Neural crest cell (in vitro differentiated cells): Measurements from ENCODE around the gene DMBX1. TPM values are rescaled to one million over a fixed set of nuclear protein-coding genes. Genes with fewer than 3 reads are reported as not detected.

Experiments
- DNase-seq: peaks from one replicate; pipeline ENCODE4 v3.0.0; 2021; ENCODE audit warnings: low read depth, mixed read lengths, low spot score
- H3K27ac Mint-ChIP-seq: one replicate; pipeline ENCODE4 v1.8.0; 2021; ENCODE audit warnings: mild to moderate bottlenecking, mixed read lengths; ENCODE audit not compliant: unreplicated experiment
- H3K27me3 Mint-ChIP-seq: 2 replicates; pipeline ENCODE4 v1.8.0; 2021; ENCODE audit warnings: low read depth, mild to moderate bottlenecking, mixed read lengths
- H3K36me3 Mint-ChIP-seq: 2 replicates; pipeline ENCODE4 v1.8.0; 2021; ENCODE audit warnings: low read depth, mild to moderate bottlenecking, mixed read lengths
- H3K4me1 Mint-ChIP-seq: 2 replicates; pipeline ENCODE4 v1.8.0; 2021; ENCODE audit warnings: mixed read lengths
- H3K4me3 Mint-ChIP-seq: one replicate; pipeline ENCODE4 v1.8.0; 2021; ENCODE audit warnings: mild to moderate bottlenecking, mixed read lengths
- H3K9me3 Mint-ChIP-seq: 2 replicates; pipeline ENCODE4 v1.8.0; 2021; ENCODE audit warnings: mixed read lengths
- CTCF ChIP-seq: fragments of 200-600 bp; sonication (generic); conservative IDR thresholded peaks from 2 replicates; pipeline ENCODE4 v1.5.0; 2021; ENCODE audit warnings: antibody characterized with exemption, mild to moderate bottlenecking
- total RNA-seq: library from RNA; stranded (reverse); gene quantifications from 2 replicates; pipeline ENCODE4 v1.2.1, GENCODE V29; 2021

The DMBX1 gene
- total RNA-seq, 1 donor from 2014 or later, result not detected

- no peak for TF ChIP-seq CTCF
- no peaks in the 10 kb centered on the region for H3K9me3 Mint-ChIP-seq
- H3K36me3 Mint-ChIP-seq, result peaks cover 2% of the 10 kb centered on the region
- no peak for DNase-seq
- peaks cover 16% of the 10 kb centered on the region for H3K4me1 Mint-ChIP-seq
- no peak overlapping the region for H3K4me3 Mint-ChIP-seq
- H3K27ac Mint-ChIP-seq, result no peak overlapping the region
- peaks cover 97% of the 10 kb centered on the region for H3K27me3 Mint-ChIP-seq
Measured at GRCh38 chr1:46485564-46486431, 3.8 kb upstream of the DMBX1 start.

DNA sequence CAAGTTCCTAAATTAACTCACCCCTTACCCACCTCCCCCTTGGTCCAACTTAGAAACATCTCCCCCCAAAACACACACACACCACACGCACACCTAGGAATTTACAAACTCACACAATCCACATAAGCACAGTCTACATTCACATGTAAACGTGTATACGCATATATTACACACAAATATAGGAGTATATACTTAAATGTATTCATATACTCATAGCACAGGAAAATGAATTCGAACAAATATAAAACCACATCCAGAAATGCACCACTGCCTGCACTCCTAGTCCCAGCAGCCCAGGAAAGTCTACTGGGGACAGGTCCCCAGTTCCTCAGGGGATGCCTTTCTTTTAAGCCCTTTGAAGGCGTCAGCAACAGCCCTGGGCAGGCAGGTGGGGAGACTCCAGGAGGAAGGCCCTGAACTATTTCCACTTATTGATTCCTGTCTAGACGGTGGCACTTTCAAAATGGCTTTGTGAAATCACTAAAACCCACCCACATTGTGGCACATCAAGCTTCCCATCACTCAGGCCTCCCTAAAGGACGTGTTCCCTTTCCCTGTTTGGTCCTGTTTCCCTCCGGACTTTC lies 3.1 kb upstream of the DMBX1 start:
- Mint-ChIP-seq H3K4me3 (peak overlapping the region; percentile 11), H3K27me3 (peaks cover 98% of the 10 kb centered on the region), H3K36me3 (peaks cover 2% of the 10 kb centered on the region), H3K9me3 (no peaks in the 10 kb centered on the region), H3K4me1 (peaks cover 16% of the 10 kb centered on the region), H3K27ac (no peak overlapping the region)
- no peak for TF ChIP-seq CTCF
- no peak for DNase-seq

DNA sequence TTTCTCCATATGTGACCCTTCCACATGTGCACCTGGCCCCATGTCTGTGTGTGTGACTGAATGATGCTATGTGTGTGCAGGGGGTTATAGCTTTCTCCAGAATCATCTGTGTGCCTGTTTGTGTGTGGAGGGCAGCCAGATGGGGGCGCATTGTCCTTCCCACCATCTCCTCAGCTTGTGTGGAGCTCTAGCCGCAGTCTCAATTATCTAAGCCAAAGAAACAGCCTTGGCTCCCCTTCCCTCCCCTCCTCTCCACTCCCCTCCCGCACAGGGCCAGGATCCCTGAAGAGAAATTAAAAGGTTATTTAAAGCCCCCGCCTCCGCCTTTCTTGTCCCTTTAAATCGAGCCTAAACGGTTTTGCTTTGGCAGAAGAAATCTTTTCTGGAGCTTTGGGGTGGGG lies 1.8 kb upstream of the DMBX1 start:
- no peak for DNase-seq
- H3K4me1 Mint-ChIP-seq, result peaks cover 16% of the 10 kb centered on the region
- no peak overlapping the region for H3K27ac Mint-ChIP-seq
- no peak overlapping the region for H3K4me3 Mint-ChIP-seq
- H3K27me3 Mint-ChIP-seq, result peaks cover 98% of the 10 kb centered on the region
- H3K9me3 Mint-ChIP-seq, result no peaks in the 10 kb centered on the region
- TF ChIP-seq CTCF, result peak; percentile 29
- H3K36me3 Mint-ChIP-seq, result peaks cover 2% of the 10 kb centered on the region

- Mint-ChIP-seq H3K4me3 (peak overlapping the region; percentile 59), H3K27me3 (peaks cover 98% of the 10 kb centered on the region), H3K27ac (no peak overlapping the region), H3K9me3 (no peaks in the 10 kb centered on the region), H3K36me3 (peaks cover 2% of the 10 kb centered on the region), H3K4me1 (peaks cover 16% of the 10 kb centered on the region)
- DNase-seq, result no peak
- TF ChIP-seq CTCF, result no peak
Measured at GRCh38 chr1:46488343-46489168, 1.1 kb upstream of the DMBX1 start.

- Mint-ChIP-seq H3K27ac (no peak overlapping the region), H3K4me1 (peaks cover 16% of the 10 kb centered on the region)
Measured at GRCh38 chr1:46489169-46489637, 433 bp upstream of the DMBX1 start.

More at GRCh38 chr1:46489169-46489637, 433 bp upstream of the DMBX1 start:
- H3K27me3 Mint-ChIP-seq, result peaks cover 98% of the 10 kb centered on the region
- H3K4me3 Mint-ChIP-seq, result peak overlapping the region; percentile 41
- DNase-seq, result no peak
- TF ChIP-seq CTCF, result no peak
- H3K9me3 Mint-ChIP-seq, result no peaks in the 10 kb centered on the region
- peaks cover 2% of the 10 kb centered on the region for H3K36me3 Mint-ChIP-seq
